ENCODE results near the gene MRPL37. TPM values are rescaled to one million over a fixed set of nuclear protein-coding genes. Genes with fewer than 3 reads are reported as not detected.

MRPL37 gene
- total RNA-seq, 2 experiments from 2014 or later = 93.8 to 95.2 TPM

DNA sequence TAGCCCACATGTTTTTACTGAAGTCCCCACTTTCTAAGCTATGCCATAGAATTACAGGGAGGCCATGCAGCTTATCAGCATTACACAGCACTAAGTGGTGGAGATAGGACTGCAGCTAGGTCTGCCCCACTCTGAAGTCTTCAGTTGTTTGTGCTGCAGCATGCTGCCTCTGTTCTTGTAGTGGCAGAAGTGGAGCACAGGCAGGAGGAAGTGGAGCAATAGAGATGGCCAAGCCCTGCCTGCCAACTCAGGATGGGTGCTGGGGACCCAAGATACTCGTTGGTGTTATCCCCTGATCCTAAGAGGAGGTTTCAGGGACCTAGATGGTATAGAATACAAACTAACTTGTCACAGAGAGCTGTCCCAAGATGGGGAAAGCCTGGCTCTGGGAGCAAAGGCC, 12.9 kb downstream of the MRPL37 start:
- Mint-ChIP-seq H3K4me3 (no peak overlapping the region), H3K9me3 (no peaks in the 10 kb centered on the region), H3K36me3 (ENCODE audit: low read depth) (peaks cover 80% of the 10 kb centered on the region), H3K4me1 (peaks cover 4% of the 10 kb centered on the region), H3K27ac (no peak overlapping the region), H3K27me3 (no peaks in the 10 kb centered on the region)
- ChIA-PET POLR2A (no interaction called here), CTCF (interaction anchor here (1.4 kb wide), 1 partner anchor 10 kb away, joined by 3 read pairs; no protein-coding TSS in a partner anchor)
- no peak for DNase-seq

DNA sequence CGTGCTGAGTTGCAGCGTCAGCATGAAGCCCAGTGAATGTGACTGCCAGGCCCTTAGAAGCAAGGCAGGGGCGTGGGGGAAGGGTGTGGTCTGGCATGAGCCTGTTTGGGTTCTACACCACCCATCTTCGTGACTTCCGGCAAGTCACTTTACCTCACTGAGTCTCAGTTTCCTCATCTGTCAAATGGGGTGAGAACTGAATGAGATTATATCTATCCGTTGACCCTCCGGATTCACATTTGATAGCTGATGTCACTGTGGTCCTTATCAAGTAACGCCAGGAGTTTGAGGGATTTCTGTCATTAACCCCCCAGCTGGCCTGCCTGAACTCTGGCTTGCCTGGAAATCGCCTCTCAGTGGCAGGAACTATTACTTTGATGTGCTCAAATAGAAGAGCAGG, 15.6 kb downstream of the MRPL37 start:
- DNase-seq = no peak
- no peaks in the 10 kb centered on the region for H3K9me3 Mint-ChIP-seq
- H3K4me3 Mint-ChIP-seq = no peak overlapping the region
- H3K4me1 Mint-ChIP-seq = peaks cover 4% of the 10 kb centered on the region
- no peaks in the 10 kb centered on the region for H3K27me3 Mint-ChIP-seq
- H3K36me3 Mint-ChIP-seq (ENCODE audit: low read depth) = peaks cover 72% of the 10 kb centered on the region
- H3K27ac Mint-ChIP-seq = no peak overlapping the region
- ChIA-PET CTCF (interaction anchor here (0.6 to 1.1 kb wide), 2 partner anchors 13 to 985 kb away, joined by 3 read pairs; no protein-coding TSS in a partner anchor), POLR2A (no interaction called here)

DNA sequence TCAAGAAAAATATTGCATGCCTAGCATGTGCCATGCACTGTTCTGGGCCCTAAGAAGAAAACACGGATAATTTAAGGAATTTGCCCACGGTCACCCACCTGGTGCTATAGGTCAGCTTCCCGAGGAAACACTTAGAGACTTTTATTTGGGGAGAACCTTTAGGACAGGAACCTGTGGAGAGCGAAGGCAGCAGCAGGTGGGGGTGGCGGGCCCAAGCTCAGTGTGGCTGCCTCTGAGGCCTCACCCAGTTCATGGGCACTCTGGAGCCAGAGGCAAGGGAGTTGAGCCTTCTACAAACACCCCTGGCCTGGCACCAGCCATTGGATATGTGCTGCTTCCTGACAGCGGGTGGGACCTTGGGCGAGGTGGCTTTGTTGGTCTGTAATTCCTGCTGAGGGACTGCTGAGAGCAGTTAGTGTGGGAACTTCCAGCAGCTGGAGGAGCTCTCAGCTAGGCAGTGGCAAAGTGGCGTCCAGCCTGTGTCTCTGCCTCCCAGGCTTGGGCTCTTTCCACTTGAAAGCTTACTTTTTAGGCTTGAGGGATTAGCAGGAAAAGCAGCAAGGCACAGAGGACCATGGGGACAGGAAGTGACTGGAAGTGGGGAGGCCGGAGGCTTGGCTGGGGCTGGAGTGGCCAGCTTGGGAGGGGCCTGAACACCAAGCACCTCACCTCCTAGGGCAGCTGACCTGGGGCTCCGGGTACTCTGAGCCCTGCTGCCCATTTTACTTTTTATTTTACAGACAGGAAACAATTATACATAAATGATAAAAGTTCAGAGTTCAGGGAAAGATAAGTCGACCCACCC, 19.1 kb downstream of the MRPL37 start:
- ChIA-PET POLR2A (interaction anchor here (0.7 kb wide), 1 partner anchor 31 kb away, joined by 3 read pairs; no protein-coding TSS in a partner anchor), CTCF (interaction anchor here (1.2 kb wide), 1 partner anchor 44 kb away, joined by 4 read pairs; no protein-coding TSS in a partner anchor)
- Mint-ChIP-seq H3K4me1 (peaks cover 5% of the 10 kb centered on the region), H3K9me3 (no peaks in the 10 kb centered on the region), H3K4me3 (no peak overlapping the region), H3K27me3 (no peaks in the 10 kb centered on the region), H3K27ac (peak overlapping the region; percentile 4), H3K36me3 (ENCODE audit: low read depth) (peaks cover 54% of the 10 kb centered on the region)
- no peak for DNase-seq

- CTCF ChIA-PET = interaction anchor here (1.2 kb wide), 1 partner anchor 43 kb away, joined by 4 read pairs; no protein-coding TSS in a partner anchor
- POLR2A ChIA-PET = interaction anchor here (0.6 kb wide), 1 partner anchor 185 kb away, joined by 3 read pairs; no protein-coding TSS in a partner anchor
- no peaks in the 10 kb centered on the region for H3K9me3 Mint-ChIP-seq
- DNase-seq = no peak
- H3K4me3 Mint-ChIP-seq = no peak overlapping the region
- peaks cover 5% of the 10 kb centered on the region for H3K4me1 Mint-ChIP-seq
- H3K27ac Mint-ChIP-seq = peak overlapping the region; percentile 23
- H3K27me3 Mint-ChIP-seq = no peaks in the 10 kb centered on the region
- H3K36me3 Mint-ChIP-seq (ENCODE audit: low read depth) = peaks cover 50% of the 10 kb centered on the region
Observed at GRCh38 chr1:54219688-54220003, 19.7 kb downstream of the MRPL37 start.

GRCh38 chr1:54220004-54220811, 20.2 kb downstream of the MRPL37 start:
- H3K4me3 Mint-ChIP-seq = no peak overlapping the region
- peaks cover 5% of the 10 kb centered on the region for H3K4me1 Mint-ChIP-seq
- no peaks in the 10 kb centered on the region for H3K9me3 Mint-ChIP-seq
- no peaks in the 10 kb centered on the region for H3K27me3 Mint-ChIP-seq
- ChIA-PET POLR2A (interaction anchor here (0.6 kb wide), 1 partner anchor 184 kb away, joined by 3 read pairs; no protein-coding TSS in a partner anchor), CTCF (interaction anchor here (1.9 kb wide), 1 partner anchor 14 kb away, joined by 4 read pairs; no protein-coding TSS in a partner anchor)
- peak overlapping the region; percentile 23 for H3K27ac Mint-ChIP-seq
- peaks cover 47% of the 10 kb centered on the region for H3K36me3 Mint-ChIP-seq (ENCODE audit: low read depth)
- DNase-seq = no peak

GRCh38 chr1:54221113-54221834, 21.3 kb downstream of the MRPL37 start:
- Mint-ChIP-seq H3K9me3 (no peaks in the 10 kb centered on the region), H3K27ac (peak overlapping the region; percentile 78), H3K4me3 (no peak overlapping the region), H3K4me1 (peaks cover 5% of the 10 kb centered on the region), H3K36me3 (ENCODE audit: low read depth) (peaks cover 42% of the 10 kb centered on the region), H3K27me3 (no peaks in the 10 kb centered on the region)
- ChIA-PET CTCF (interaction anchor here (1.9 kb wide), 1 partner anchor 15 kb away, joined by 4 read pairs; no protein-coding TSS in a partner anchor), POLR2A (no interaction called here)
- DNase-seq = no peak

DNA sequence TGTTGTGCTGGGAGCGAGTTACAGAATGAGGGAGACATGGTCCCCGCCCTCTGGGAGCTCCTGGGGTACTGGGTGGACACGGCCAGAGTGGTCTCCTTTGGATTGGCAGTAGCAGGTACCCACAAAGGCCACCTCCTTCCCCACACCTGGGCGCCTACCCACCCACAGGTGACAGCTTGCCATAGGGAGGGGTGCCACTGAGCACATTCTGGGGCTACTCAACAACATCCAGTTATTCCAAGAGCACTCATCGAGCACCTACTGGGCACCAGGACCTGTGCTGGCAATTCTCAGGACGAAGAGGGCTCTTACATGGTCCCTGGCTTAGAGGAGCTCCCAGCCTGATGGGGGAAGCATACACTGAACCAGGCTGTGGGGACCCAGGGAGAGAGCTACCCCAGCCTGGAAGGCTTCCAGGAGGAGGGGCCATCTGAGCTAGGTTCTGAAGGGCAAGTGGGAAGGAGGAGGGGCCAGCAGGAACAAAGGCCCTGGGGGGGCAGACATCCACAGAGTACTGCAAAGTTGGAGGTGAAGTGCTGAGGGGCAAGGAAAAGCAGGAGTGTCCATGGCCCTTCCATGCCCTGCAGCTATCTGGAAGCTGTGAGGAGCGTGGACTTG, 22.0 kb downstream of the MRPL37 start:
- peaks cover 37% of the 10 kb centered on the region for H3K36me3 Mint-ChIP-seq (ENCODE audit: low read depth)
- no peaks in the 10 kb centered on the region for H3K9me3 Mint-ChIP-seq
- no peak overlapping the region for H3K27ac Mint-ChIP-seq
- H3K27me3 Mint-ChIP-seq = no peaks in the 10 kb centered on the region
- POLR2A ChIA-PET = no interaction called here
- CTCF ChIA-PET = interaction anchor here (0.6 to 1.9 kb wide), 2 partner anchors 16 to 267 kb away, joined by 3 to 4 read pairs; no protein-coding TSS in a partner anchor
- no peak overlapping the region for H3K4me3 Mint-ChIP-seq
- H3K4me1 Mint-ChIP-seq = peaks cover 5% of the 10 kb centered on the region
- DNase-seq = no peak

DNA sequence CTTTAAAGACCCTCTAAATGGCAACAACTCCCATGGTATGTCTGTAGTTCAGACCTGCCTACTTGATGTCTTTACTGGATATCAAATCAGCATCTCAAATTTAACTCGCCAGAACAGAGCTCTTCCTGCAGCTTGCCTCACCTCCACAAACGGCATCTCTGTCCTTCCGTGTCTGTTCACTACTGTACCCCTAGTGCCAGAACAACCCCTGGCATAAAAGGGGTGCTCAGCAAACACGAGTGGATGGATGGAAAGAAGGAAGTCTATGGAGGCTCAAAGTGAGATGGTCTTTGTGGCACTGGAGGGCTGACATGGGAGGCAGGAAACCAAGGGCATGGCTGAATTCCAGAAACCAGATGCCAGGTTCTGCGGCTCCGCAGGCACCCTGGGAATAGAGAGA, 22.7 kb downstream of the MRPL37 start:
- Mint-ChIP-seq H3K4me3 (no peak overlapping the region), H3K36me3 (ENCODE audit: low read depth) (peaks cover 30% of the 10 kb centered on the region), H3K27ac (peak overlapping the region; percentile 25), H3K4me1 (peaks cover 5% of the 10 kb centered on the region), H3K9me3 (no peaks in the 10 kb centered on the region), H3K27me3 (no peaks in the 10 kb centered on the region)
- CTCF ChIA-PET = no interaction called here
- DNase-seq = no peak
- POLR2A ChIA-PET = no interaction called here

DNA sequence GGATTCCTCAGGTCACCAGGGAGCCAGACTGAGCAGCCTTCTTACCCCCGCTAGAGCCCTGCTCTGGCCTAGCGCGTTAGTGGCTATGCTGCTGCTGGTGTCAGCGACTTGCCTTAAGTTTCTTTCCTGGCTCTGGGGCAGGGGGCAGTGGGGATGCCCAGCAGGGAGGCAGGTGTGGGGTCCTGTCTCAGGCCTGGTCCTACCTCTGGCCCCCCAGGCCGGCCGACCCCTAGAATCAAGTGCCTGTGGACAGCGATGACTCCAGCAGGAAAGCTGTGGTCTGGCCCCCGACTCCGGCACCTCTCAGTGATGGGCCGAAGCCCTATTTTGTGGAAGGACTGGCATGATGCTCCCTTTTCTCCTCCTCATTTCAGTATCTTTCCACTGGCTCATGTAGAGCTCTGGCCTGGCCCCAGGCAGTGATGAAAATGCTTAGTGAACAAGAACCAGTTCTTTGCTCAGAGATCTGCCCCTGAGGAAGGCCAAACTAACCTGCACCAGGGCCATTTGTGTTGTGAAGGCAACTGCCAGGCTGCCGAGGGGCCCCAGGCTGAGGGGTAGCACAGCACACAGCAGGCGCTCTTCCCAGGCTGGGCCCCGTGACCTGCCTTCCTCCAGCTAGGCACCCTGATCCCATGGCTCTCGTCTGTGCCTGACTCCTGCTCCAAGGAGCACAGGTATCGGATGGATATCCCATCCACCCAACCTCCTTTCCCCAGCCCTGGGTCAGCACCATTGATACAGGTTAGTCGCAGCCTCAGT, 23.7 kb downstream of the MRPL37 start:
- H3K4me1 Mint-ChIP-seq = peaks cover 8% of the 10 kb centered on the region
- H3K4me3 Mint-ChIP-seq = no peak overlapping the region
- no peak for DNase-seq
- H3K27ac Mint-ChIP-seq = no peak overlapping the region
- ChIA-PET CTCF (interaction anchor here (0.6 kb wide), 1 partner anchor 956 kb away, joined by 4 read pairs; no protein-coding TSS in a partner anchor), POLR2A (no interaction called here)
- no peaks in the 10 kb centered on the region for H3K27me3 Mint-ChIP-seq
- peaks cover 24% of the 10 kb centered on the region for H3K36me3 Mint-ChIP-seq (ENCODE audit: low read depth)
- no peaks in the 10 kb centered on the region for H3K9me3 Mint-ChIP-seq

- ChIA-PET CTCF (interaction anchor here (0.6 kb wide), 1 partner anchor 957 kb away, joined by 4 read pairs; no protein-coding TSS in a partner anchor), POLR2A (no interaction called here)
- no peak for DNase-seq
- no peak overlapping the region for H3K4me3 Mint-ChIP-seq
- H3K4me1 Mint-ChIP-seq = peaks cover 11% of the 10 kb centered on the region
- no peak overlapping the region for H3K27ac Mint-ChIP-seq
- H3K36me3 Mint-ChIP-seq (ENCODE audit: low read depth) = peaks cover 22% of the 10 kb centered on the region
- H3K9me3 Mint-ChIP-seq = no peaks in the 10 kb centered on the region
- no peaks in the 10 kb centered on the region for H3K27me3 Mint-ChIP-seq
Observed at GRCh38 chr1:54224233-54224632, 24.3 kb downstream of the MRPL37 start.

DNA sequence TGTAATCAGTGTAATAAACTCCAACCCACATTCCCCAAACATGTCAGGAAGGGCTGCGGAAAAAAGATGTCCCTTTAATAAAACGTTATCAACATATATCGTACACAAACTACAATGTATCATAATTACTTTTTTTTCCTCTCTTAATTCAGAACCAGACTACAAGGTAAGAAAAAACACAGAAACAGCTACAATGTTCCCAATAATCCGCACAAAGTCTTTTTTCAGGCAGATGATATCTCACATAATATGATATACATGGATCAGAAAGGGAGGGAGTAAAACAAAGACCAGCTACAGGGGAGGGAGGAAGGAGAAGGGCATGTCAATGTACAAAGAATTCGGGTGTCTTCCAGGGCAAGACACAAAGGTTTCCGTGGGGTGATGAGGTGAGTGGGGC, 25.4 kb downstream of the MRPL37 start:
- no peak for DNase-seq
- H3K4me3 Mint-ChIP-seq = no peak overlapping the region
- H3K9me3 Mint-ChIP-seq = no peaks in the 10 kb centered on the region
- H3K36me3 Mint-ChIP-seq (ENCODE audit: low read depth) = peaks cover 17% of the 10 kb centered on the region
- no peak overlapping the region for H3K27ac Mint-ChIP-seq
- POLR2A ChIA-PET = no interaction called here
- CTCF ChIA-PET = no interaction called here
- peaks cover 18% of the 10 kb centered on the region for H3K4me1 Mint-ChIP-seq
- no peaks in the 10 kb centered on the region for H3K27me3 Mint-ChIP-seq

All from activated CD4-positive, alpha-beta T cell treated with anti-CD3 and anti-CD28 coated beads, Interleukin-2, amount 10 ng/mL, durations not matched to agents 7 days and 5 days (primary cell).